Caco-2 (cell line): ENCODE results near the gene BTBD9. TPM values are rescaled to one million over a fixed set of nuclear protein-coding genes. Genes with fewer than 3 reads are reported as not detected.

Experiments used
- BruUV-seq: library from RNA; stranded (reverse); fragments of 400-500 nt; replicated peaks from 2 replicates; lab custom pipeline; 2021; lab: Mats Ljungman, UMichigan
- CTCF ChIA-PET: fragments of 300-600 bp; sonication (Branson Sonifier 250); formaldehyde crosslinking; loops from one replicate; lab custom pipeline; 2022; ENCODE audit warnings: antibody characterized with exemption; lab: Charles Lee
- POLR2A ChIA-PET: fragments of 300-600 bp; sonication (Branson Sonifier 250); formaldehyde crosslinking; loops from one replicate; lab custom pipeline; 2022; ENCODE audit warnings: antibody characterized with exemption; lab: Charles Lee
- DNase-seq, 2 experiments: peaks; one replicate each; pipeline versions ENCODE4 v3.0.0 to v3.0.0-alpha.2; 2020 to 2022
- H3K27me3 ChIP-seq: replicated peaks from 2 replicates; pipeline ENCODE4 v1.6.0; 2011; ENCODE audit warnings: low read length; ENCODE audit not compliant: control insufficient read depth, insufficient read depth
- H3K36me3 ChIP-seq: 2 replicates; pipeline ENCODE4 v1.5.1; 2011; ENCODE audit warnings: low read length; ENCODE audit not compliant: control insufficient read depth, insufficient read depth
- H3K4me1 ChIP-seq: fragments of 250-450 bp; sonication (Bioruptor Pico); 2 replicates; pipeline ENCODE4 v1.5.1; 2020; ENCODE audit warnings: mild to moderate bottlenecking
- H3K4me3 ChIP-seq: 2 replicates; pipeline ENCODE4 v1.5.1; 2011; ENCODE audit warnings: low read depth, mild to moderate bottlenecking, control low read depth, low read length
- H3K9me3 ChIP-seq: fragments of 250-450 bp; sonication (Bioruptor Pico); 2 replicates; pipeline ENCODE4 v1.5.1; 2020; ENCODE audit warnings: mild to moderate bottlenecking, moderate library complexity
- H3K27ac Mint-ChIP-seq: one replicate; pipeline ENCODE4 v1.8.0; 2022; ENCODE audit warnings: mixed read lengths; ENCODE audit not compliant: unreplicated experiment
- H3K27me3 Mint-ChIP-seq: one replicate; pipeline ENCODE4 v1.8.0; 2022; ENCODE audit warnings: mixed read lengths; ENCODE audit not compliant: insufficient read depth, unreplicated experiment
- H3K36me3 Mint-ChIP-seq: one replicate; pipeline ENCODE4 v1.8.0; 2022; ENCODE audit warnings: mild to moderate bottlenecking, mixed read lengths; ENCODE audit not compliant: insufficient read depth, unreplicated experiment
- H3K4me1 Mint-ChIP-seq: one replicate; pipeline ENCODE4 v1.8.0; 2022; ENCODE audit warnings: low read depth, mixed read lengths; ENCODE audit not compliant: unreplicated experiment
- H3K4me3 Mint-ChIP-seq: one replicate; pipeline ENCODE4 v1.8.0; 2022; ENCODE audit warnings: mild to moderate bottlenecking, moderate library complexity, mixed read lengths; ENCODE audit not compliant: unreplicated experiment
- H3K9me3 Mint-ChIP-seq: one replicate; pipeline ENCODE4 v1.8.0; 2022; ENCODE audit warnings: mixed read lengths; ENCODE audit not compliant: unreplicated experiment
- CTCF ChIP-seq, 2 experiments: fragments of 200-600 bp in 1 of 2; IDR thresholded peaks; 1 replicate in 1 of 2; 2 replicates in 1 of 2; pipeline versions ENCODE4 v1.5.1 to v1.8.0; 2011 to 2022; ENCODE audit warnings: antibody characterized with exemption in 1 of 2, control low read depth in 1 of 2, inconsistent platforms in 1 of 2, low read depth in 1 of 2, low read length in 1 of 2, mild to moderate bottlenecking in 1 of 2, moderate library complexity in 1 of 2; ENCODE audit not compliant: insufficient read depth in 1 of 2, severe bottlenecking in 1 of 2, unreplicated experiment in 1 of 2
- intact Hi-C: fragments of 100-400 bp; cut with micrococcal nuclease; formaldehyde crosslinking; loops from one replicate; pipeline ENCODE4 v1.10.0; 2022; ENCODE audit not compliant: unreplicated experiment
- total RNA-seq: library from RNA; stranded (reverse); gene quantifications from 2 replicates; pipeline ENCODE4 v1.2.3, GENCODE V29; 2022

BTBD9 gene
- total RNA-seq, 1 experiment from 2014 or later = 19.6 TPM

GRCh38 chr6:38185752-38186151 lies 454.0 kb downstream of the BTBD9 start:
- ChIA-PET POLR2A (no interaction called here), CTCF (no interaction called here)
- intact Hi-C loops = loop anchor here (10.0 kb wide), 1 partner anchor 309 kb away; no protein-coding TSS in a partner anchor
- Mint-ChIP-seq H3K4me3 (no peak overlapping the region), H3K27me3 (no peaks in the 10 kb centered on the region), H3K27ac (no peak overlapping the region), H3K4me1 (peaks cover 10% of the 10 kb centered on the region), H3K9me3 (no peaks in the 10 kb centered on the region), H3K36me3 (peaks cover 14% of the 10 kb centered on the region)
- BruUV-seq = no TSS peak
- H3K36me3 ChIP-seq = no peaks in the 10 kb centered on the region
- no peak overlapping the region for H3K4me3 ChIP-seq
- no peaks in the 10 kb centered on the region for H3K9me3 ChIP-seq
- H3K27me3 ChIP-seq = no peaks in the 10 kb centered on the region
- TF ChIP-seq CTCF (IDR thresholded peaks at IDR 0.05; ENCODE audit: insufficient read depth in 1 of 2, low read depth in 1 of 2, low read length in 1 of 2, severe bottlenecking in 1 of 2, unreplicated experiment in 1 of 2) = no peak
- no peaks in the 10 kb centered on the region for H3K4me1 ChIP-seq
- DNase-seq = no peak

GRCh38 chr6:38185244-38185643 lies 454.5 kb downstream of the BTBD9 start:
- H3K36me3 Mint-ChIP-seq = peaks cover 14% of the 10 kb centered on the region
- H3K4me1 Mint-ChIP-seq = peaks cover 10% of the 10 kb centered on the region
- H3K27me3 Mint-ChIP-seq = no peaks in the 10 kb centered on the region
- DNase-seq = no peak
- ChIA-PET POLR2A (no interaction called here), CTCF (no interaction called here)
- intact Hi-C loops = loop anchor here (10.0 kb wide), 1 partner anchor 310 kb away; no protein-coding TSS in a partner anchor
- no peak overlapping the region for H3K27ac Mint-ChIP-seq
- no TSS peak for BruUV-seq
- no peaks in the 10 kb centered on the region for H3K9me3 Mint-ChIP-seq
- Histone ChIP-seq H3K4me3 (no peak overlapping the region), H3K9me3 (no peaks in the 10 kb centered on the region), H3K27me3 (no peaks in the 10 kb centered on the region), H3K4me1 (no peaks in the 10 kb centered on the region), H3K36me3 (no peaks in the 10 kb centered on the region)
- H3K4me3 Mint-ChIP-seq = no peak overlapping the region
- TF ChIP-seq CTCF (IDR thresholded peaks at IDR 0.05; ENCODE audit: insufficient read depth in 1 of 2, low read depth in 1 of 2, low read length in 1 of 2, severe bottlenecking in 1 of 2, unreplicated experiment in 1 of 2) = no peak

- H3K4me3 Mint-ChIP-seq = no peak overlapping the region
These were observed 455.1 kb downstream of the BTBD9 start for GRCh38 chr6:38184585-38185080.

More at GRCh38 chr6:38184585-38185080, 455.1 kb downstream of the BTBD9 start:
- no TSS peak for BruUV-seq
- no peak for TF ChIP-seq CTCF (IDR thresholded peaks at IDR 0.05; ENCODE audit: insufficient read depth in 1 of 2, low read depth in 1 of 2, low read length in 1 of 2, severe bottlenecking in 1 of 2, unreplicated experiment in 1 of 2)
- Histone ChIP-seq H3K36me3 (no peaks in the 10 kb centered on the region), H3K4me1 (no peaks in the 10 kb centered on the region), H3K9me3 (no peaks in the 10 kb centered on the region), H3K27me3 (no peaks in the 10 kb centered on the region), H3K4me3 (no peak overlapping the region)
- ChIA-PET POLR2A (no interaction called here), CTCF (no interaction called here)
- no peaks in the 10 kb centered on the region for H3K27me3 Mint-ChIP-seq
- no peak overlapping the region for H3K27ac Mint-ChIP-seq
- H3K9me3 Mint-ChIP-seq = no peaks in the 10 kb centered on the region
- no peak for DNase-seq
- peaks cover 10% of the 10 kb centered on the region for H3K4me1 Mint-ChIP-seq
- intact Hi-C loops = loop anchor here (10.0 kb wide), 1 partner anchor 310 kb away; no protein-coding TSS in a partner anchor
- H3K36me3 Mint-ChIP-seq = peaks cover 14% of the 10 kb centered on the region
